GM23338 (cell line): ENCODE data around the gene TCIRG1. TPM values are rescaled to one million over a fixed set of nuclear protein-coding genes. Genes with fewer than 3 reads are reported as not detected.

Experiments
- ATAC-seq: fragments of 200-7000 bp; cut with Tn5 transposase; 3 replicates; pipeline ENCODE4 v1.9.1; 2020
- DNase-seq: peaks from one replicate; pipeline ENCODE4 v3.0.0-alpha.2; 2015; ENCODE audit warnings: low spot score
- H2AFZ ChIP-seq: fragments of 200-600 bp; sonication (generic); 2 replicates; pipeline ENCODE4 v1.8.0; 2016; ENCODE audit warnings: antibody characterized with exemption, mild to moderate bottlenecking, moderate library complexity
- H3F3A ChIP-seq: fragments of 200-600 bp; sonication (generic); replicated peaks from 2 replicates; pipeline ENCODE4 v1.8.0; 2017; ENCODE audit warnings: antibody characterized with exemption, mixed run types, low read depth
- H3K27ac ChIP-seq: fragments of 200-600 bp; sonication (generic); 2 replicates; pipeline ENCODE4 v1.6.1; 2016; ENCODE audit warnings: low read depth
- H3K27me3 ChIP-seq: fragments of 200-600 bp; sonication (generic); 2 replicates; pipeline ENCODE4 v1.8.0; 2016; ENCODE audit warnings: mild to moderate bottlenecking, mixed run types, moderate library complexity; ENCODE audit not compliant: insufficient read depth
- H3K36me3 ChIP-seq: fragments of 200-600 bp; sonication (generic); 2 replicates; pipeline ENCODE4 v1.8.0; 2016; ENCODE audit warnings: mild to moderate bottlenecking; ENCODE audit not compliant: insufficient read depth
- H3K4me1 ChIP-seq: fragments of 200-600 bp; sonication (generic); 2 replicates; pipeline ENCODE4 v1.8.0; 2016; ENCODE audit warnings: mild to moderate bottlenecking, moderate library complexity; ENCODE audit not compliant: insufficient read depth
- H3K4me2 ChIP-seq: fragments of 200-600 bp; sonication (generic); 2 replicates; pipeline ENCODE4 v1.7.1; 2017; ENCODE audit warnings: mixed run types
- H3K4me3 ChIP-seq: fragments of 200-600 bp; sonication (generic); 2 replicates; pipeline ENCODE4 v1.6.1; 2016; ENCODE audit warnings: mixed run types
- H3K79me2 ChIP-seq: fragments of 200-600 bp; sonication (generic); replicated peaks from 2 replicates; pipeline ENCODE4 v1.8.0; 2017; ENCODE audit warnings: mild to moderate bottlenecking; ENCODE audit not compliant: insufficient read depth
- H3K9me2 ChIP-seq: fragments of 200-600 bp; sonication (generic); 2 replicates; pipeline ENCODE4 v1.8.0; 2017; ENCODE audit not compliant: insufficient read depth
- H4K20me1 ChIP-seq: fragments of 200-600 bp; sonication (generic); replicated peaks from 2 replicates; pipeline ENCODE4 v1.8.0; 2017; ENCODE audit warnings: mild to moderate bottlenecking; ENCODE audit not compliant: insufficient read depth
- H3K27ac Mint-ChIP-seq: 2 replicates; pipeline ENCODE4 v1.8.0; 2020; ENCODE audit warnings: inconsistent platforms, mild to moderate bottlenecking, moderate library complexity, mixed read lengths
- H3K27me3 Mint-ChIP-seq: 3 replicates; pipeline ENCODE4 v1.8.0; 2022; ENCODE audit warnings: low read depth, mild to moderate bottlenecking, moderate library complexity, mixed read lengths, inconsistent platforms; ENCODE audit not compliant: insufficient read depth, poor library complexity
- H3K36me3 Mint-ChIP-seq: 3 replicates; pipeline ENCODE4 v1.8.0; 2021; ENCODE audit warnings: low read depth, mild to moderate bottlenecking, inconsistent platforms, moderate library complexity, mixed read lengths
- H3K4me1 Mint-ChIP-seq: 3 replicates; pipeline ENCODE4 v1.8.0; 2020; ENCODE audit warnings: mild to moderate bottlenecking, inconsistent platforms, mixed read lengths
- H3K4me3 Mint-ChIP-seq: 3 replicates; pipeline ENCODE4 v1.8.0; 2021; ENCODE audit warnings: moderate library complexity, mild to moderate bottlenecking, inconsistent platforms, mixed read lengths
- H3K9me3 Mint-ChIP-seq: 3 replicates; pipeline ENCODE4 v1.8.0; 2020; ENCODE audit warnings: moderate library complexity, mild to moderate bottlenecking, inconsistent platforms, mixed read lengths
- CTCF ChIP-seq, 2 experiments: fragments of 200-600 bp in 1 of 2; sonication (generic) in 1 of 2; conservative IDR thresholded peaks; 2 replicates each; pipeline versions ENCODE4 v1.5.1 to v1.6.1; 2016 to 2017; ENCODE audit warnings: antibody characterized with exemption in 2 of 2, low read depth in 2 of 2, mild to moderate bottlenecking in 2 of 2, moderate library complexity in 1 of 2
- ETS1 ChIP-seq: IDR thresholded peaks from 2 replicates; pipeline ENCODE4 v1.6.1; 2016; ENCODE audit warnings: antibody characterized with exemption
- EZH2 ChIP-seq: fragments of 200-600 bp; sonication (generic); IDR thresholded peaks from one replicate; pipeline ENCODE4 v1.8.0; 2017; ENCODE audit warnings: antibody characterized with exemption, mild to moderate bottlenecking, low read depth; ENCODE audit not compliant: unreplicated experiment
- EZH2phosphoT487 ChIP-seq: fragments of 200-600 bp; sonication (generic); IDR thresholded peaks from one replicate; pipeline ENCODE4 v1.8.1; 2018; ENCODE audit warnings: antibody characterized with exemption; ENCODE audit not compliant: unreplicated experiment
- NANOG ChIP-seq: IDR thresholded peaks from 2 replicates; pipeline ENCODE4 v1.6.1; 2016; ENCODE audit warnings: antibody characterized with exemption, borderline replicate concordance
- REST ChIP-seq: IDR thresholded peaks from one replicate; pipeline ENCODE4 v1.6.1; 2018; ENCODE audit warnings: antibody characterized with exemption; ENCODE audit not compliant: unreplicated experiment
- ZNF114 ChIP-seq: fragments of 250-450 bp; sonication (Bioruptor Pico); IDR thresholded peaks from 2 replicates; pipeline ENCODE4 v1.5.0; 2020; ENCODE audit warnings: mild to moderate bottlenecking, moderate library complexity
- ZNF331 ChIP-seq: fragments of 250-450 bp; sonication (Bioruptor Pico); IDR thresholded peaks from 2 replicates; pipeline ENCODE4 v1.5.0; 2020; ENCODE audit warnings: low read depth, mild to moderate bottlenecking, moderate library complexity
- polyA plus RNA-seq: library from polyadenylated mRNA; unstranded; fragments of >200 nt; fragmentation: Nextera tagmentation; extraction: Ambion mirVana; gene quantifications from 2 replicates; pipeline ENCODE4 v1.2.1, GENCODE V29; 2016
- total RNA-seq: library from RNA; depleted of rRNA; stranded (reverse); fragments of >200 nt; shearing (Covaris generic); gene quantifications from 2 replicates; pipeline ENCODE4 v1.2.3, GENCODE V29; 2014

TCIRG1 gene
- total and polyA plus RNA-seq, 2 experiments from 2014 or later: 20.4 to 40.4 TPM

GRCh38 chr11:68009391-68010089 lies 29.3 kb upstream of the TCIRG1 start:
- peaks cover 28% of the 10 kb centered on the region for H3K4me1 Mint-ChIP-seq
- H3K79me2 ChIP-seq: no peaks in the 10 kb centered on the region
- 0 out of 2 replicates have a peak, but pooled peaks cover 7% of the 10 kb centered on the region for H3F3A ChIP-seq
- ATAC-seq: no peak
- H3K27ac ChIP-seq: no peak overlapping the region
- peak overlapping the region; percentile 64 for H3K4me2 ChIP-seq
- no peaks in the 10 kb centered on the region for H3K36me3 ChIP-seq
- TF ChIP-seq CTCF (conservative IDR thresholded peaks at IDR 0.05; ENCODE audit: low read depth in 2 of 2) (peak; percentile 23 to 54; a peak in 3 of 4 replicates), EZH2 (no peak), ZNF331 (CRISPR knock-in tag) (no peak)
- no peaks in the 10 kb centered on the region for H3K9me2 ChIP-seq
- peak; percentile 35 for DNase-seq
- H3K27me3 Mint-ChIP-seq: peaks cover 11% of the 10 kb centered on the region
- H3K27ac Mint-ChIP-seq: no peak overlapping the region
- no peaks in the 10 kb centered on the region for H3K27me3 ChIP-seq
- H3K36me3 Mint-ChIP-seq: no peaks in the 10 kb centered on the region
- no peak overlapping the region; the same call in 2 of the 3 replicates for H3K4me3 Mint-ChIP-seq
- no peak overlapping the region for H3K4me3 ChIP-seq
- peak overlapping the region; percentile 89 for H2AFZ ChIP-seq
- H3K4me1 ChIP-seq: peaks cover 12% of the 10 kb centered on the region
- no peaks in the 10 kb centered on the region; the same call in 2 of the 3 replicates for H3K9me3 Mint-ChIP-seq
- H4K20me1 ChIP-seq: no peaks in the 10 kb centered on the region

GRCh38 chr11:68010090-68011041 lies 28.5 kb upstream of the TCIRG1 start, which contains the start of gene ALDH3B1:
Gene ALDH3B1 (plus strand): TSS chr11:68010327. CDS start chr11:68015298, 4,971 bp downstream.
- Histone ChIP-seq H3K27ac (no peak within 1 kb of the TSS), H3K4me1 (peaks cover 12% of the 10 kb centered on the region), H3K27me3 (no peaks in the 10 kb centered on the region), H4K20me1 (no peaks in the 10 kb centered on the region), H2AFZ (peak within 1 kb of the TSS; percentile 89), H3K9me2 (no peaks in the 10 kb centered on the region), H3F3A (0 out of 2 replicates have a peak, but pooled peaks cover 4% of the 10 kb centered on the region), H3K4me3 (no peak within 1 kb of the TSS), H3K36me3 (no peaks in the 10 kb centered on the region), H3K4me2 (peak within 1 kb of the TSS; percentile 64), H3K79me2 (no peaks in the 10 kb centered on the region)
- H3K9me3 Mint-ChIP-seq: no peaks in the 10 kb centered on the region
- peak; percentile 56 for DNase-seq
- ATAC-seq: peak; percentile 70
- peaks cover 23% of the 10 kb centered on the region for H3K4me1 Mint-ChIP-seq
- H3K36me3 Mint-ChIP-seq: no peaks in the 10 kb centered on the region
- H3K27ac Mint-ChIP-seq: no peak within 1 kb of the TSS
- no peak within 1 kb of the TSS; the same call in 2 of the 3 replicates for H3K4me3 Mint-ChIP-seq
- TF ChIP-seq EZH2phosphoT487 (no peak), CTCF (conservative IDR thresholded peaks at IDR 0.05; ENCODE audit: low read depth in 2 of 2) (peak in 1 of 2 experiments; percentile 21; a peak in 1 of 4 replicates), ETS1 (no peak), EZH2 (no peak), REST (no peak), NANOG (no peak), ZNF114 (no peak)
- peaks cover 7% of the 10 kb centered on the region for H3K27me3 Mint-ChIP-seq
